GM12801 (cell line): ENCODE data around the gene USP54.

Experiments
- TF ChIP-seq, protein P1 (sequence below): IDR thresholded peaks from one replicate; pipeline ENCODE4 v1.5.1; 2011; ENCODE audit warnings: control low read depth; ENCODE audit not compliant: insufficient read length; ENCODE audit errors: extremely low read depth

Gene USP54

DNA sequence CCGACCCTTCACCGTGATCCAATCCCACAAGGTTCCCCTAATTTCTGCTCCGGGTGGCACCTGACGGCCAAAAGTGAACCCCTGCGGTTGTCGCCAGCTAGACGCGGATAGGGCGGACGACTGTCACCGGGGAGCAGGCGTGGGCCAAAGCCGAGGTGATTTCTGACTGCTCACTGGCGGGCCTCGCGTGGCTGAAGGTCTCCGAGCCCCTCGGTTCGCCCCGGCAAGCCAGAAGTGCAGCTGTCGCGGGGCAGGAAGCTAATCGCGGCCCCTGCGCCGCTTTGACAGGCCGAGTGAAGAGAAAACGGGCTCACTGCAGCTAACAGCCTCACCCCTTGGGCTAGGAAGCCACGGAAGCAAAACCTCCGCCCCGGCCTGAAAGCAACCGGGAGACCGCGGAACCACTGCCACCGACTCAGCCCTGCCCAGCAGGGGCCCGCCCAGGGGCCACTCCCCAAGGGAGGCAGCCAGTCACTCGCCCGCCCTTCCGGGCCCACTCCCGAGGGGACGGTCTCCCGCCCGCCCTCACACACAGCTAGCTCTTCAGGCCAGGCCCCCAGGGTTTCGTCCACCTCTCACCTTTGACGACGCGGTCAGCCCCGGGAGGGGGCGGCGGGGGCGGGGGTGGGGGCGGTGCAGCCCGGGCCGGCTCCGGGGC, 95.8 kb downstream of the USP54 start:
- TF ChIP-seq, protein P1, sequence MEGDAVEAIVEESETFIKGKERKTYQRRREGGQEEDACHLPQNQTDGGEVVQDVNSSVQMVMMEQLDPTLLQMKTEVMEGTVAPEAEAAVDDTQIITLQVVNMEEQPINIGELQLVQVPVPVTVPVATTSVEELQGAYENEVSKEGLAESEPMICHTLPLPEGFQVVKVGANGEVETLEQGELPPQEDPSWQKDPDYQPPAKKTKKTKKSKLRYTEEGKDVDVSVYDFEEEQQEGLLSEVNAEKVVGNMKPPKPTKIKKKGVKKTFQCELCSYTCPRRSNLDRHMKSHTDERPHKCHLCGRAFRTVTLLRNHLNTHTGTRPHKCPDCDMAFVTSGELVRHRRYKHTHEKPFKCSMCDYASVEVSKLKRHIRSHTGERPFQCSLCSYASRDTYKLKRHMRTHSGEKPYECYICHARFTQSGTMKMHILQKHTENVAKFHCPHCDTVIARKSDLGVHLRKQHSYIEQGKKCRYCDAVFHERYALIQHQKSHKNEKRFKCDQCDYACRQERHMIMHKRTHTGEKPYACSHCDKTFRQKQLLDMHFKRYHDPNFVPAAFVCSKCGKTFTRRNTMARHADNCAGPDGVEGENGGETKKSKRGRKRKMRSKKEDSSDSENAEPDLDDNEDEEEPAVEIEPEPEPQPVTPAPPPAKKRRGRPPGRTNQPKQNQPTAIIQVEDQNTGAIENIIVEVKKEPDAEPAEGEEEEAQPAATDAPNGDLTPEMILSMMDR: no peak

DNA sequence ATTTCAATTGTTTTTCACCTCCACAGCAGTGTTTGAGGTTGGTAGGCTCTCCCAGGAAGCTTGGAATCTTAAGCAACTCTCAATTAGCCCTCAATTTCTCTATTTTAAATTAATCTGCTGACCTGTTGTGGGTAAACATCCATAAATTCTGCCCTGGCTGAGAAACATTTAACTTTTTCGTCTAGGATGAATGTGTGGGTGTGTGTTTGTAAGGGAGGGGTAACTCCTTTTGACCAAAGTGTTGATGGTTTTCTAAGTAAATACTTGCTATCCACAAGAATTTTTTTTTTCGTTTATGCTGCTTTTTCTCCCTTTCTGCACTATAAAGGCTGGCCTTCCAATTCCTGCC, 96.3 kb downstream of the USP54 start:
- TF ChIP-seq, protein P1: no peak

DNA sequence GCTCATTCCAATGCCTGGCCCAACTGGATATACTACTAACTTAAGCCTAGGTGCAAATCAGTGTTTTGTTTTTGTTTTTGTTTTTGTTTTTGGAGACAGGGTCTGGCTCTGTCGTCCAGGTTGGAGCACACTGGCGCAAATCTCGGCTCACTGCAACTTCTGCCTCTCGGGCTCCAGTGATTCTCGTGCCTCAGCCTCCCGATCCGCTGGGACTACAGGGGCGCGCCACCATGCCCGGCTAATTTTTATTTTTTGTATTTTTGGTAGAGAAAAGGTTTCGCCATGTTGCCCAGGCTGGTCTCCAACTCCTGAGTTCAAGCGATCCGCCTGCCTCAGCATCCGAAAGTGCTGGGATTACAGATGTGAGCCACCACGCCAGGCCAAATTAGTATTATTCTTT, 96.9 kb downstream of the USP54 start:
- TF ChIP-seq, protein P1: no peak

DNA sequence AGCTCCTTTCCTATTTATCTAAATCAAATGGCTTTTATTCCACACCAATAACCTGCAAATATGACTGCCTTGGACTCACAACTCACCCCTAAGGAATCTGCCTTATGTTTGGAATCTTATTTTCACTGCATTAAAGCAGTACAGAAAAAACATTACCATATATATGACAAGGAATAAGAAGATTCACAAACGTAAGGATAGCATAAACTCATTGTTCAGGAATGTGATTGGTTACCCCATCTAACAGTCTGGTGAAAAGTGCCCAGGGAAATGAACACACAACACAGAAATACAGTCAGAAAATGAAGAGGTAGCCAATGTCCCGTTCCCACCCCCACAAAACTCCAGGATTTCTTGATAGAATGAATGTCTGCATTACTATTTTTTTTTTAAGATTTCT, 97.4 kb downstream of the USP54 start:
- TF ChIP-seq, protein P1: no peak

DNA sequence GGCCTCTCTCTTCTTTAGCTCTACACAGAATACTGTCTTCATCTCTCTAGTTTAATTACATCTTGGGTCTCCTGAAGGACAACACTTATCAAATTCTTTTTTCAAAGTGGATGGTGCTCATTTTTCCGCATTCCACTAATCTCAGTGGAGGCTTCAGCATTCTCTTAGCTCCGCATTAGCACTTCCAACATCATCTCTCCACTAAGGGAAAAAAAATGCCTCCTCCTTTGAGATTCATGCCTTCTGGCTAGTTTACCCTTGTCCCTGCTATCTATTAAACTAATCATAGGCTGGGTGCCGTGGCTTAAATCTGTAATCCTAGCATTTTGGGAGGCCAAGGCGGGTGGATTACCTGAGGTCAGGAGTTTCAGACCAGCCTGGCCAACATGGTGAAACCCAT, 104.5 kb downstream of the USP54 start:
- TF ChIP-seq, protein P1: no peak

DNA sequence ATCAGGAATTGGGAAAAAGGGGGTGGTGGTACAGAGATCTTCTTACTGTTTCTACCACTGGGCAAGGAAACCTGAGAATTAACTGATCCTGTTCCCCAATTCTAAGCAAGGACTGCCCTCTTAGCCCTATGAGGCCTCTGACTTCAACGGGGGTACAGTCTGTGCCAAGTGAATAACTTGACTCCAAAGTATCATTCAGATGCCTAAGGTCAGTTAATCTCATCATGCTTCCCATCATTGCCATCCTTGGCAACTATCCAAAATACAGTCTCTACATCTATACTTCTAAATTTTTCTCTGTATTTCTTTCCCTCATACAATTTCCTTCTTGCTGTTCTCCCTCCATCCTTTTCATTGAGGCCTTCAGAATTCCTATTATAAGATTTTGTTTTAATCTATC, 105.8 kb downstream of the USP54 start:
- TF ChIP-seq, protein P1: no peak

DNA sequence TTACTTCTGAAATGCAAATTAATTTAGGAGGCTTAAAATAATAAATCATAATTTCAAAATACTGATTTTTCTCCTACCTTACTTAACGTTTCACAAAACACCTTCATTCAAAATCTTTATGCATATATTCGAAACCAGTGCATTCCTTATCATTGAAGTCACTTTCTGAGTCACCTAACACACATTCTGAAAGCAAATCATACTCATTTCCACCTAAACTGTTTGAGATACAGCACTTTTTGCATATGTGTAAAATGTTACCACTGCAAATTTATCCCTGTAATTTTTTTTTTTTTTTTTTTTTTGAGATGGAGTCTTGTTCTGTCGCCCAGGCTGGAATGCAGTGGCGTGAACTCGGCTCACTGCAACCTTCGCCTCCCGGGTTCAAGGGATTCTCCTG, 111.0 kb downstream of the USP54 start:
- TF ChIP-seq, protein P1: no peak
